Tibial nerve (tissue), 4 donors: ENCODE data around the gene USP53. TPM values are rescaled to one million over a fixed set of nuclear protein-coding genes. Genes with fewer than 3 reads are reported as not detected.

Experiments
- DNase-seq, 2 donors: peaks; one replicate each; pipeline ENCODE4 v3.0.0-alpha.2; 2019; ENCODE audit warnings: low spot score in 2 of 2
- H3K27ac ChIP-seq, 4 donors: fragments of 200-600 bp; sonication (generic) in 3 of 4; one replicate each; pipeline ENCODE4 v1.5.1; 2017 to 2019; ENCODE audit warnings: mild to moderate bottlenecking in 1 of 4
- H3K27me3 ChIP-seq, 2 donors: fragments of 200-600 bp; sonication (generic) in 1 of 2; one replicate each; pipeline versions ENCODE4 v1.5.1 to v1.6.0; 2017 to 2019
- H3K36me3 ChIP-seq, 3 donors: fragments of 200-600 bp; sonication (generic); one replicate each; pipeline ENCODE4 v1.5.1; 2018 to 2019
- H3K4me1 ChIP-seq, 4 donors: fragments of 200-600 bp; sonication (generic) in 3 of 4; one replicate each; pipeline ENCODE4 v1.5.1; 2017 to 2019
- H3K4me3 ChIP-seq, 4 donors: fragments of 200-600 bp; sonication (generic) in 3 of 4; one replicate each; pipeline ENCODE4 v1.5.1; 2017 to 2019; ENCODE audit warnings: mild to moderate bottlenecking in 1 of 4, moderate library complexity in 1 of 4
- H3K9me3 ChIP-seq, 4 donors: fragments of 200-600 bp; sonication (generic) in 3 of 4; one replicate each; pipeline ENCODE4 v1.5.1; 2017 to 2019
- CTCF ChIP-seq, 5 experiments: fragments of 200-600 bp in 3 of 5; fragments of 450-650 bp in 2 of 5; sonication (generic) in 3 of 5; IDR thresholded peaks; one replicate each; pipeline ENCODE4 v1.5.1; 2016 to 2019; ENCODE audit warnings: antibody characterized with exemption in 5 of 5, mild to moderate bottlenecking in 3 of 5, moderate library complexity in 2 of 5
- EP300 ChIP-seq, 2 donors: sonication (generic); formaldehyde crosslinking; IDR thresholded peaks; one replicate each; pipeline ENCODE4 v1.6.1; 2017; ENCODE audit warnings: antibody characterized with exemption in 2 of 2, mild to moderate bottlenecking in 1 of 2
- POLR2A ChIP-seq, 2 donors: fragments of 450-650 bp; IDR thresholded peaks; one replicate each; pipeline ENCODE4 v1.6.1; 2017; ENCODE audit warnings: antibody characterized with exemption in 2 of 2, mild to moderate bottlenecking in 2 of 2, moderate library complexity in 2 of 2
- WGBS, 2 donors: methylation state at CpG; one replicate each; pipeline ENCODE4 v1.1.5; 2018; 5-methylcytosine and 5-hydroxymethylcytosine counted together
- total RNA-seq, 4 donors: library from RNA; depleted of rRNA; stranded (reverse); fragments of >200 nt; gene quantifications; one replicate each; pipeline ENCODE4 v1.1.0, GENCODE V29; 2016

Gene USP53
- total RNA-seq, 4 donors from 2014 or later, result 549 to 892 (median 654) TPM

GRCh38 chr4:119237642-119238041, 25.1 kb downstream of the USP53 start:
- TF ChIP-seq EP300 (IDR thresholded peaks at IDR 0.05), result no peak
- no peak for TF ChIP-seq CTCF (IDR thresholded peaks at IDR 0.05)
- no peak for TF ChIP-seq POLR2A (IDR thresholded peaks at IDR 0.05)
- H3K27me3 ChIP-seq, result no peaks in the 10 kb centered on the region
- H3K27ac ChIP-seq, result no peak overlapping the region
- H3K9me3 ChIP-seq, result no peaks in the 10 kb centered on the region
- H3K36me3 ChIP-seq, result peaks cover 0 to 80% (median 0%) of the 10 kb centered on the region in 3 donors
- 97 to 98% methylated on average over 2 of the region's 2 CpGs for WGBS, 2 donors
- H3K4me1 ChIP-seq, result peaks cover 0 to 68% (median 4%) of the 10 kb centered on the region in 4 donors
- DNase-seq, result no peak
- H3K4me3 ChIP-seq, result no peak overlapping the region

- H3K36me3 ChIP-seq, result peaks cover 0 to 82% (median 0%) of the 10 kb centered on the region in 3 donors
Observed at GRCh38 chr4:119238068-119238722, 25.7 kb downstream of the USP53 start.

GRCh38 chr4:119240128-119240527, 27.6 kb downstream of the USP53 start:
- no peaks in the 10 kb centered on the region for H3K9me3 ChIP-seq
- TF ChIP-seq CTCF (IDR thresholded peaks at IDR 0.05) (no peak), EP300 (IDR thresholded peaks at IDR 0.05) (no peak), POLR2A (IDR thresholded peaks at IDR 0.05) (no peak)
- no peak for DNase-seq
- H3K4me1 ChIP-seq, result peaks cover 0 to 64% (median 9%) of the 10 kb centered on the region in 4 donors
- H3K27ac ChIP-seq, result no peak overlapping the region
- 96% methylated on average over 1 of the region's 1 CpG for WGBS, 2 donors
- peaks cover 0 to 75% (median 0%) of the 10 kb centered on the region in 3 donors for H3K36me3 ChIP-seq
- no peak overlapping the region for H3K4me3 ChIP-seq
- H3K27me3 ChIP-seq, result no peaks in the 10 kb centered on the region

More at GRCh38 chr4:119238068-119238722, 25.7 kb downstream of the USP53 start:
- 71 to 76% methylated on average over 4 of the region's 4 CpGs for WGBS, 2 donors
- peaks cover 0 to 68% (median 4%) of the 10 kb centered on the region in 4 donors for H3K4me1 ChIP-seq
- no peak overlapping the region for H3K27ac ChIP-seq
- H3K27me3 ChIP-seq, result no peaks in the 10 kb centered on the region
- no peak for TF ChIP-seq CTCF (IDR thresholded peaks at IDR 0.05)
- TF ChIP-seq EP300 (IDR thresholded peaks at IDR 0.05), result no peak
- no peak for TF ChIP-seq POLR2A (IDR thresholded peaks at IDR 0.05)
- no peaks in the 10 kb centered on the region for H3K9me3 ChIP-seq
- H3K4me3 ChIP-seq, result no peak overlapping the region
- no peak for DNase-seq

GRCh38 chr4:119240568-119240967, 28.1 kb downstream of the USP53 start:
- no peak overlapping the region for H3K27ac ChIP-seq
- 67 to 79% methylated on average over 2 of the region's 2 CpGs for WGBS, 2 donors
- H3K4me1 ChIP-seq, result peaks cover 0 to 60% (median 9%) of the 10 kb centered on the region in 4 donors
- TF ChIP-seq CTCF (IDR thresholded peaks at IDR 0.05) (no peak), EP300 (IDR thresholded peaks at IDR 0.05) (no peak), POLR2A (IDR thresholded peaks at IDR 0.05) (no peak)
- H3K9me3 ChIP-seq, result no peaks in the 10 kb centered on the region
- DNase-seq, result no peak
- H3K27me3 ChIP-seq, result no peaks in the 10 kb centered on the region
- no peak overlapping the region for H3K4me3 ChIP-seq
- H3K36me3 ChIP-seq, result peaks cover 0 to 73% (median 0%) of the 10 kb centered on the region in 3 donors

- Histone ChIP-seq H3K4me1 (peaks cover 0 to 42% (median 9%) of the 10 kb centered on the region in 4 donors), H3K27me3 (no peaks in the 10 kb centered on the region), H3K27ac (no peak overlapping the region), H3K9me3 (no peaks in the 10 kb centered on the region), H3K36me3 (peaks cover 0 to 75% (median 0%) of the 10 kb centered on the region in 3 donors), H3K4me3 (no peak overlapping the region)
- TF ChIP-seq EP300 (IDR thresholded peaks at IDR 0.05) (no peak), POLR2A (IDR thresholded peaks at IDR 0.05) (no peak), CTCF (IDR thresholded peaks at IDR 0.05) (no peak)
- no peak for DNase-seq
- 65 to 73% methylated on average over 1 of the region's 1 CpG for WGBS, 2 donors
Observed at GRCh38 chr4:119242417-119242816, 29.9 kb downstream of the USP53 start.
